ENCODE data around the gene ZDHHC21.

GRCh38 chr9:14704281-14704680 lies 11.0 kb upstream of the ZDHHC21 start:
- TF ChIP-seq CTCF (IDR thresholded peaks at IDR 0.05; ENCODE audit: insufficient read depth, low read length, poor library complexity, severe bottlenecking) (no peak), EZH2phosphoT487 (conservative IDR thresholded peaks at IDR 0.05; ENCODE audit: low read length) (no peak)
